Measurements from ENCODE around the gene STKLD1. TPM values are rescaled to one million over a fixed set of nuclear protein-coding genes. Genes with fewer than 3 reads are reported as not detected.

The STKLD1 gene
- total RNA-seq, 3 donors from 2014 or later, result 0.59 to 3.9 (median 0.96) TPM

DNA sequence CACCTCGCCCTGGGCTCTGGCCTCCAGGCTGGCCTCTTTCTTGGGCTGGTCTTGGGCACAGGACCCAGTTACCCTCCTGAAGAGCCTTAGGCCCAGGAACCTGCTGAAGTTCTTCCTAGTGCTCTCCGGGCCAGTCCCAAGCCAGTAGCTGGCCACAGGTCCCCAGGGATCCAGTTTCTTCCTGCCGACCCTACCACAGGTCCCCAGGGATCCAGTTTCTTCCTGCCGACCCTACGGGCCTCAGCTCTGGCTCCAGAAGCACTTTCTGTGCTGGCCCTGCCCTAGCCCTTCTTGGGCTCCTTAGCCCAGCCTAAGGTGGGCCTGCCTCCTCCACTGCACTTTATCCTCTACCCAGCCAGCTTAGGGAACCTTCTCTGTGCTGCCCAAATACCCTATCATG lies 65.4 kb downstream of the STKLD1 start:
- no peaks in the 10 kb centered on the region for H3K4me1 ChIP-seq
- DNase-seq (ENCODE audit: low spot score in 2 of 2), result no peak
- H3K36me3 ChIP-seq, result no peaks in the 10 kb centered on the region
- no peak overlapping the region for H3K27ac ChIP-seq
- H3K9me3 ChIP-seq, result no peaks in the 10 kb centered on the region
- TF ChIP-seq POLR2AphosphoS5 (IDR thresholded peaks at IDR 0.05) (no peak), POLR2A (IDR thresholded peaks at IDR 0.05) (no peak)
- TF ChIP-seq, protein P1, sequence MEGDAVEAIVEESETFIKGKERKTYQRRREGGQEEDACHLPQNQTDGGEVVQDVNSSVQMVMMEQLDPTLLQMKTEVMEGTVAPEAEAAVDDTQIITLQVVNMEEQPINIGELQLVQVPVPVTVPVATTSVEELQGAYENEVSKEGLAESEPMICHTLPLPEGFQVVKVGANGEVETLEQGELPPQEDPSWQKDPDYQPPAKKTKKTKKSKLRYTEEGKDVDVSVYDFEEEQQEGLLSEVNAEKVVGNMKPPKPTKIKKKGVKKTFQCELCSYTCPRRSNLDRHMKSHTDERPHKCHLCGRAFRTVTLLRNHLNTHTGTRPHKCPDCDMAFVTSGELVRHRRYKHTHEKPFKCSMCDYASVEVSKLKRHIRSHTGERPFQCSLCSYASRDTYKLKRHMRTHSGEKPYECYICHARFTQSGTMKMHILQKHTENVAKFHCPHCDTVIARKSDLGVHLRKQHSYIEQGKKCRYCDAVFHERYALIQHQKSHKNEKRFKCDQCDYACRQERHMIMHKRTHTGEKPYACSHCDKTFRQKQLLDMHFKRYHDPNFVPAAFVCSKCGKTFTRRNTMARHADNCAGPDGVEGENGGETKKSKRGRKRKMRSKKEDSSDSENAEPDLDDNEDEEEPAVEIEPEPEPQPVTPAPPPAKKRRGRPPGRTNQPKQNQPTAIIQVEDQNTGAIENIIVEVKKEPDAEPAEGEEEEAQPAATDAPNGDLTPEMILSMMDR (IDR thresholded peaks at IDR 0.05), result no peak
- no peak overlapping the region for H3K4me3 ChIP-seq
- intact Hi-C loops (cut with DNase I; ENCODE audit: low total_unique reads), result no loop called here
- H3K27me3 ChIP-seq, result no peaks in the 10 kb centered on the region

DNA sequence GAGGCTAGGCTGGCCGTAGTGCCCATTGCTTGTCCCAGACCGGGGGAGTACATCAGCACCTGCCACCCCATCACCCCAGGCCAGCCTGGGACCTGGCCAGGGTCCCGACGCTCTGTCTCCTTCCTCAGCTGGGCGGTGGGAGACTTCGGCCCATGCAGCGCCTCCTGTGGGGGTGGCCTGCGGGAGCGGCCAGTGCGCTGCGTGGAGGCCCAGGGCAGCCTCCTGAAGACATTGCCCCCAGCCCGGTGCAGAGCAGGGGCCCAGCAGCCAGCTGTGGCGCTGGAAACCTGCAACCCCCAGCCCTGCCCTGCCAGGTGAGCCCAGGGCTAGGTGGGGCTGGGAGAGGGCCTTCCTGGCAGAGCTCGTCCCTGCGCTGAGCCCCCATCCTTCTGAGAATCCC lies 67.1 kb downstream of the STKLD1 start:
- no peaks in the 10 kb centered on the region for H3K36me3 ChIP-seq
- no peaks in the 10 kb centered on the region for H3K4me1 ChIP-seq
- no peak for DNase-seq (ENCODE audit: low spot score in 2 of 2)
- no peak overlapping the region for H3K4me3 ChIP-seq
- intact Hi-C loops (cut with DNase I; ENCODE audit: low total_unique reads), result no loop called here
- H3K27ac ChIP-seq, result no peak overlapping the region
- H3K27me3 ChIP-seq, result no peaks in the 10 kb centered on the region
- TF ChIP-seq, protein P1 (IDR thresholded peaks at IDR 0.05), result no peak
- no peak for TF ChIP-seq POLR2A (IDR thresholded peaks at IDR 0.05)
- H3K9me3 ChIP-seq, result no peaks in the 10 kb centered on the region

DNA sequence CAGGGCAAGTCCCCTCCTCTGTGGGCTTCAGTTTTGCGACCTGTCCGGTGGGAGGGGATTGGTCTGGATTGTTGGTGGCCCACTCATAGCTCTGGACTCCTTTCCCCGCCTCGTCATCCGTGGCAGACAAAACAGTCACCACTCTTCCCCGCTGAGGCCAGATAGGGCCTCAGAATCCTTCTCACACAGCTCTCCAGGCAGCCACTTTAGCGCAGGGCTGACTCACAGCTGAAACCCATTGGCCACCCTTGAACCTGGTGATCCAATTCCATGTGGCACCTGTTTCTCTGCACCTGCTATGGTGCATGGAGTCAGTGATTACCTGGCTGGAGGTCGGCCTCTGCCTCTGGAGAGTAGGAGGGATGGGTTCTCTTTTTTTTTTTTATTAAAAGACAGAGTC lies 67.8 kb downstream of the STKLD1 start:
- no peak for DNase-seq (ENCODE audit: low spot score in 2 of 2)
- TF ChIP-seq POLR2AphosphoS5 (IDR thresholded peaks at IDR 0.05) (no peak), POLR2A (IDR thresholded peaks at IDR 0.05) (no peak)
- TF ChIP-seq, protein P1 (IDR thresholded peaks at IDR 0.05), result no peak
- Histone ChIP-seq H3K27me3 (no peaks in the 10 kb centered on the region), H3K4me1 (no peaks in the 10 kb centered on the region), H3K36me3 (no peaks in the 10 kb centered on the region), H3K9me3 (no peaks in the 10 kb centered on the region), H3K27ac (no peak overlapping the region), H3K4me3 (no peak overlapping the region)
- intact Hi-C loops (cut with DNase I; ENCODE audit: low total_unique reads), result no loop called here

- no peaks in the 10 kb centered on the region for H3K9me3 ChIP-seq
- no peak overlapping the region for H3K27ac ChIP-seq
- H3K27me3 ChIP-seq, result no peaks in the 10 kb centered on the region
- DNase-seq (ENCODE audit: low spot score in 2 of 2), result no peak
- no peaks in the 10 kb centered on the region for H3K4me1 ChIP-seq
- no peak overlapping the region for H3K4me3 ChIP-seq
- H3K36me3 ChIP-seq, result no peaks in the 10 kb centered on the region
- TF ChIP-seq POLR2A (IDR thresholded peaks at IDR 0.05) (no peak), POLR2AphosphoS5 (IDR thresholded peaks at IDR 0.05) (no peak)
- TF ChIP-seq, protein P1 (IDR thresholded peaks at IDR 0.05), result no peak
- intact Hi-C loops (cut with DNase I; ENCODE audit: low total_unique reads), result no loop called here
Measured at GRCh38 chr9:133445293-133445969, 69.3 kb downstream of the STKLD1 start.

DNA sequence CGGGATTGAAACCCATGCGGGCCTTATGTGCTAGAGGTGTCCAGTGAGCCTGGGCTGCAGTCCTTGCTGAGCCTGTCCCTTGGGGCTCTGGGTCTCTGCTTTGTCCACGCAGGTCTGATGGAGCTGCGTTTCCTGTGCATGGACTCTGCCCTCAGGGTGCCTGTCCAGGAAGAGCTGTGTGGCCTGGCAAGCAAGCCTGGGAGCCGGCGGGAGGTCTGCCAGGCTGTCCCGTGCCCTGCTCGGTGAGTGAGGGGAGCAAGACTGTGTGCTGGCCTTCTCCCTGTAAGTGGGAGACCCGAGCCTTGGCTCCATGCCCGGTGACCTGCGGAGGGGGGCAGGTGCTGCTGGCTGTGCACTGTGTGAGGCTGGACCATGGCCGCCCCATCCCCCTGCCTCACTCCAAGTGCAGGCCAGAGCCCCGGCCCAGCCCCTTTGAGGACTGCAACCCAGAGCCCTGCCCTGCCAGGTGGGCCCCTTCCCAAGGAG lies 72.4 kb downstream of the STKLD1 start:
- Histone ChIP-seq H3K4me3 (no peak overlapping the region), H3K4me1 (no peaks in the 10 kb centered on the region), H3K27ac (no peak overlapping the region), H3K36me3 (no peaks in the 10 kb centered on the region), H3K9me3 (no peaks in the 10 kb centered on the region), H3K27me3 (no peaks in the 10 kb centered on the region)
- TF ChIP-seq, protein P1 (IDR thresholded peaks at IDR 0.05), result no peak
- TF ChIP-seq POLR2A (IDR thresholded peaks at IDR 0.05), result no peak
- intact Hi-C loops (cut with DNase I; ENCODE audit: low total_unique reads), result no loop called here
- DNase-seq (ENCODE audit: low spot score in 2 of 2), result no peak

Data from breast epithelium (tissue), 4 donors.